ENCODE data around the gene HEATR5A.
"Not testable (repeated sequence)": the region's sequence is repeated elsewhere in the genome, so short reads cannot be mapped to it uniquely, and the experiment has no call there.

Gene HEATR5A

GRCh38 chr14:31380106-31380505 is 40.2 kb downstream of the HEATR5A start:
- Mint-ChIP-seq H3K27me3 (no peaks in the 10 kb centered on the region), H3K4me3 (no peak overlapping the region), H3K27ac (no peak overlapping the region), H3K4me1 (peaks cover 8% of the 10 kb centered on the region), H3K9me3 (no peaks in the 10 kb centered on the region)
- ATAC-seq (no peak), DNase-seq (no peak)

- ATAC-seq, H3K27ac Mint-ChIP-seq, DNase-seq, H3K27me3 Mint-ChIP-seq, H3K9me3 Mint-ChIP-seq, H3K4me1 Mint-ChIP-seq, H3K4me3 Mint-ChIP-seq: not testable (repeated sequence)
Measured at GRCh38 chr14:31379125-31379947, 41.0 kb downstream of the HEATR5A start.

GRCh38 chr14:31377433-31377832 is 42.9 kb downstream of the HEATR5A start:
- H3K27ac Mint-ChIP-seq: no peak overlapping the region
- DNase-seq (no peak), ATAC-seq (no peak)

GRCh38 chr14:31371646-31372045 is 48.7 kb downstream of the HEATR5A start:
- ATAC-seq (no peak), DNase-seq (no peak)
- no peak overlapping the region for H3K4me3 Mint-ChIP-seq
- H3K27ac Mint-ChIP-seq: no peak overlapping the region
- H3K4me1 Mint-ChIP-seq: no peaks in the 10 kb centered on the region
- no peaks in the 10 kb centered on the region for H3K27me3 Mint-ChIP-seq
- H3K9me3 Mint-ChIP-seq: no peaks in the 10 kb centered on the region

More at GRCh38 chr14:31377433-31377832, 42.9 kb downstream of the HEATR5A start:
- no peak overlapping the region for H3K4me3 Mint-ChIP-seq
- no peaks in the 10 kb centered on the region for H3K9me3 Mint-ChIP-seq
- H3K27me3 Mint-ChIP-seq: no peaks in the 10 kb centered on the region
- H3K4me1 Mint-ChIP-seq: peaks cover 8% of the 10 kb centered on the region

- no peak for ATAC-seq
- Mint-ChIP-seq H3K4me1 (no peaks in the 10 kb centered on the region), H3K27me3 (no peaks in the 10 kb centered on the region), H3K9me3 (no peaks in the 10 kb centered on the region), H3K27ac (no peak overlapping the region), H3K4me3 (no peak overlapping the region)
- no peak for DNase-seq
Measured at GRCh38 chr14:31363331-31364073, 56.8 kb downstream of the HEATR5A start.

- Mint-ChIP-seq H3K4me1 (no peaks in the 10 kb centered on the region), H3K9me3 (no peaks in the 10 kb centered on the region), H3K27ac (no peak overlapping the region), H3K27me3 (no peaks in the 10 kb centered on the region), H3K4me3 (no peak overlapping the region)
- DNase-seq: no peak
- ATAC-seq: no peak
Measured at GRCh38 chr14:31362746-31363145, 57.6 kb downstream of the HEATR5A start.

- not testable (repeated sequence) for H3K4me3 Mint-ChIP-seq, DNase-seq, H3K27me3 Mint-ChIP-seq, ATAC-seq, H3K9me3 Mint-ChIP-seq, H3K27ac Mint-ChIP-seq, H3K4me1 Mint-ChIP-seq
Measured at GRCh38 chr14:31361761-31362160, 58.6 kb downstream of the HEATR5A start.

GRCh38 chr14:31360919-31361662 is 59.3 kb downstream of the HEATR5A start:
- DNase-seq: no peak
- ATAC-seq: no peak
- no peaks in the 10 kb centered on the region for H3K4me1 Mint-ChIP-seq
- no peak overlapping the region for H3K4me3 Mint-ChIP-seq
- no peaks in the 10 kb centered on the region for H3K27me3 Mint-ChIP-seq
- no peak overlapping the region for H3K27ac Mint-ChIP-seq
- H3K9me3 Mint-ChIP-seq: no peaks in the 10 kb centered on the region

GRCh38 chr14:31357279-31357678 is 63.1 kb downstream of the HEATR5A start:
- DNase-seq: no peak
- no peak overlapping the region for H3K27ac Mint-ChIP-seq
- no peaks in the 10 kb centered on the region for H3K9me3 Mint-ChIP-seq
- ATAC-seq: no peak
- H3K27me3 Mint-ChIP-seq: no peaks in the 10 kb centered on the region
- H3K4me3 Mint-ChIP-seq: no peak overlapping the region
- no peaks in the 10 kb centered on the region for H3K4me1 Mint-ChIP-seq

- Mint-ChIP-seq H3K4me1 (no peaks in the 10 kb centered on the region), H3K9me3 (no peaks in the 10 kb centered on the region), H3K27me3 (no peaks in the 10 kb centered on the region), H3K27ac (no peak overlapping the region), H3K4me3 (no peak overlapping the region)
- ATAC-seq (no peak), DNase-seq (no peak)
Measured at GRCh38 chr14:31346097-31346496, 74.3 kb downstream of the HEATR5A start.

GRCh38 chr14:31341280-31341679 is 79.1 kb downstream of the HEATR5A start:
- Mint-ChIP-seq H3K27ac (no peak overlapping the region), H3K4me1 (no peaks in the 10 kb centered on the region), H3K4me3 (no peak overlapping the region), H3K9me3 (no peaks in the 10 kb centered on the region), H3K27me3 (no peaks in the 10 kb centered on the region)
- ATAC-seq: no peak
- DNase-seq: no peak

GRCh38 chr14:31340297-31341063 is 79.9 kb downstream of the HEATR5A start:
- Mint-ChIP-seq H3K9me3 (no peaks in the 10 kb centered on the region), H3K27ac (no peak overlapping the region), H3K27me3 (no peaks in the 10 kb centered on the region), H3K4me1 (no peaks in the 10 kb centered on the region), H3K4me3 (no peak overlapping the region)
- ATAC-seq (no peak), DNase-seq (no peak)

GRCh38 chr14:31339743-31340142 is 80.6 kb downstream of the HEATR5A start:
- ATAC-seq (no peak), DNase-seq (no peak)
- no peaks in the 10 kb centered on the region for H3K4me1 Mint-ChIP-seq
- no peaks in the 10 kb centered on the region for H3K27me3 Mint-ChIP-seq
- H3K9me3 Mint-ChIP-seq: no peaks in the 10 kb centered on the region
- no peak overlapping the region for H3K4me3 Mint-ChIP-seq
- H3K27ac Mint-ChIP-seq: no peak overlapping the region

- no peaks in the 10 kb centered on the region for H3K27me3 Mint-ChIP-seq
Measured at GRCh38 chr14:31337331-31337730, 83.0 kb downstream of the HEATR5A start.

GRCh38 chr14:31336646-31337045 is 83.7 kb downstream of the HEATR5A start:
- ATAC-seq: no peak
- Mint-ChIP-seq H3K9me3 (peaks cover 0 to 3% of the 10 kb centered on the region in 2 donors), H3K4me1 (no peaks in the 10 kb centered on the region), H3K27ac (no peak overlapping the region), H3K4me3 (no peak overlapping the region), H3K27me3 (no peaks in the 10 kb centered on the region)
- DNase-seq: no peak

More at GRCh38 chr14:31337331-31337730, 83.0 kb downstream of the HEATR5A start:
- Mint-ChIP-seq H3K9me3 (no peaks in the 10 kb centered on the region), H3K4me3 (no peak overlapping the region), H3K4me1 (no peaks in the 10 kb centered on the region), H3K27ac (no peak overlapping the region)
- no peak for ATAC-seq
- DNase-seq: no peak

Data from stimulated activated naive CD8-positive, alpha-beta T cell treated with anti-CD3 and anti-CD28 coated beads, Interleukin-15, amount 100 ng/mL, for 72 hours (primary cell).